GM23248 (cell line): Measurements from ENCODE around the gene TBC1D21. TPM values are rescaled to one million over a fixed set of nuclear protein-coding genes. Genes with fewer than 3 reads are reported as not detected.

ENCODE experiments used
- DNase-seq: peaks from one replicate; pipeline ENCODE4 v3.0.0-alpha.2; 2015
- H2AFZ ChIP-seq: fragments of 200-600 bp; sonication (generic); 2 replicates; pipeline ENCODE4 v1.6.1; 2016; ENCODE audit warnings: antibody characterized with exemption
- H3F3A ChIP-seq: fragments of 200-600 bp; sonication (generic); 2 replicates; pipeline ENCODE4 v1.6.1; 2016; ENCODE audit warnings: mild to moderate bottlenecking, antibody characterized with exemption, mixed run types; ENCODE audit not compliant: insufficient read depth
- H3K27ac ChIP-seq: fragments of 200-600 bp; sonication (generic); 2 replicates; pipeline ENCODE4 v1.5.1; 2016; ENCODE audit warnings: mild to moderate bottlenecking
- H3K27me3 ChIP-seq: fragments of 200-600 bp; sonication (generic); replicated peaks from 2 replicates; pipeline ENCODE4 v1.6.1; 2016; ENCODE audit warnings: mild to moderate bottlenecking; ENCODE audit not compliant: insufficient read depth
- H3K36me3 ChIP-seq: fragments of 200-600 bp; sonication (generic); 2 replicates; pipeline ENCODE4 v1.6.1; 2016; ENCODE audit warnings: low read depth, mild to moderate bottlenecking
- H3K4me1 ChIP-seq: fragments of 200-600 bp; sonication (generic); 2 replicates; pipeline ENCODE4 v1.6.1; 2016; ENCODE audit warnings: mild to moderate bottlenecking; ENCODE audit not compliant: insufficient read depth
- H3K4me2 ChIP-seq: fragments of 200-600 bp; sonication (generic); one replicate; pipeline ENCODE4 v1.6.1; 2016; ENCODE audit warnings: mild to moderate bottlenecking; ENCODE audit not compliant: unreplicated experiment
- H3K4me3 ChIP-seq: fragments of 200-600 bp; sonication (generic); 2 replicates; pipeline ENCODE4 v1.5.1; 2016; ENCODE audit warnings: mild to moderate bottlenecking
- H3K79me2 ChIP-seq: fragments of 200-600 bp; sonication (generic); 2 replicates; pipeline ENCODE4 v1.6.1; 2016; ENCODE audit warnings: mild to moderate bottlenecking; ENCODE audit not compliant: insufficient read depth
- H3K9ac ChIP-seq: fragments of 200-600 bp; sonication (generic); 2 replicates; pipeline ENCODE4 v1.6.1; 2016; ENCODE audit warnings: mild to moderate bottlenecking
- H3K9me2 ChIP-seq: fragments of 200-600 bp; sonication (generic); 2 replicates; pipeline ENCODE4 v1.6.1; 2016; ENCODE audit warnings: mixed run types, mild to moderate bottlenecking, moderate library complexity; ENCODE audit not compliant: insufficient read depth
- H3K9me3 ChIP-seq: fragments of 200-600 bp; sonication (generic); one replicate; pipeline ENCODE4 v1.6.1; 2017; ENCODE audit warnings: low read depth
- H4K20me1 ChIP-seq: fragments of 200-600 bp; sonication (generic); 2 replicates; pipeline ENCODE4 v1.6.0; 2016; ENCODE audit not compliant: insufficient read depth
- EZH2 ChIP-seq: fragments of 200-600 bp; sonication (generic); IDR thresholded peaks from 2 replicates; pipeline ENCODE4 v1.6.1; 2018; ENCODE audit warnings: antibody characterized with exemption, mild to moderate bottlenecking; ENCODE audit not compliant: insufficient read depth, poor library complexity, severe bottlenecking
- EZH2phosphoT487 ChIP-seq: fragments of 200-600 bp; sonication (generic); IDR thresholded peaks from 2 replicates; pipeline ENCODE4 v1.6.1; 2018; ENCODE audit warnings: antibody characterized with exemption, moderate library complexity, mild to moderate bottlenecking, low read depth; ENCODE audit not compliant: insufficient read depth
- WGBS, 2 experiments: methylation state at CpG; one replicate each; pipeline ENCODE4 v1.1.6; 2015 to 2017; ENCODE audit warnings: low lambda C conversion rate in 2 of 2, low coverage in 1 of 2; ENCODE audit errors: missing lambda C conversion rate in 2 of 2; 5-methylcytosine and 5-hydroxymethylcytosine counted together
- in situ Hi-C: fragments of 300-500 bp; cut with MboI; formaldehyde crosslinking; loops from 2 replicates; pipeline ENCODE4 v1.15.0; 2020
- polyA plus RNA-seq: library from polyadenylated mRNA; unstranded; fragments of >200 nt; fragmentation: Nextera tagmentation; extraction: Ambion mirVana; gene quantifications from 2 replicates; pipeline ENCODE4 v1.2.1, GENCODE V29; 2016
- total RNA-seq: library from RNA; depleted of rRNA; stranded (reverse); fragments of >200 nt; shearing (Covaris generic); gene quantifications from 2 replicates; pipeline ENCODE4 v1.2.3, GENCODE V29; 2014

TBC1D21 gene
- total and polyA plus RNA-seq, 2 experiments from 2014 or later: not detected

GRCh38 chr15:73932381-73933191 is 59.2 kb downstream of the TBC1D21 start:
- Histone ChIP-seq H3K9ac (peak overlapping the region; percentile 33; the same call in 1 of the 2 replicates), H3K9me2 (no peaks in the 10 kb centered on the region), H3K79me2 (peaks cover 99% of the 10 kb centered on the region), H3K27me3 (no peaks in the 10 kb centered on the region), H3K36me3 (peaks cover 17% of the 10 kb centered on the region; the same call in 1 of the 2 replicates), H3K4me3 (no peak overlapping the region), H3K27ac (peak overlapping the region; percentile 94), H3K4me2 (peak overlapping the region; percentile 98), H4K20me1 (no peaks in the 10 kb centered on the region), H2AFZ (no peak overlapping the region), H3K4me1 (peaks cover 65% of the 10 kb centered on the region), H3F3A (peaks cover 50% of the 10 kb centered on the region), H3K9me3 (no peaks in the 10 kb centered on the region)
- 56 to 57% methylated on average over 6 of the region's 6 CpGs for WGBS, 2 experiments
- in situ Hi-C loops: no loop called here
- TF ChIP-seq EZH2phosphoT487: no peak
- no peak for TF ChIP-seq EZH2
- DNase-seq: peak; percentile 53

DNA sequence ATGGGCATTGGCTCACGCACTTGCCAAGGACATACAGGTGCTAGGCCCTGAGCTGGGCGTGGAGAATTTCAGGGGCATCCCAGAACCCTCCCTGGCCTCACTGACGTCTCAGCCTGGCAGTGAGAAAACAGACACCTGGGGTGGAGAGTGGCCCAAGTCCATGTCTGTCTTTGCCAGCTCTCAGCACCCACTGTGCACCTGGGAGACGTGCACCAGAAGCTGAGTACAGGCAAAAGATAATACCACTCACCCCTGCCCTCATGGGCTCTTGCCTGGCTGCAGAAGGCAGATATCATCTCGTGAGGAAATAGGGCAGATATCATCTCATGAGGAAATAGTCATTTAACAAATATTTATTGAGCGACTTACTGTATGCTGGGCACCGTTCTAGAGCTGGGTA is 60.9 kb downstream of the TBC1D21 start:
- no peak overlapping the region for H3K4me2 ChIP-seq
- H3F3A ChIP-seq: peaks cover 49% of the 10 kb centered on the region
- peaks cover 17% of the 10 kb centered on the region; the same call in 1 of the 2 replicates for H3K36me3 ChIP-seq
- no peaks in the 10 kb centered on the region for H3K9me2 ChIP-seq
- 88 to 93% methylated on average over 7 of the region's 7 CpGs for WGBS, 2 experiments
- H2AFZ ChIP-seq: no peak overlapping the region
- DNase-seq: no peak
- H3K9me3 ChIP-seq: no peaks in the 10 kb centered on the region
- H3K4me3 ChIP-seq: no peak overlapping the region
- H3K27me3 ChIP-seq: no peaks in the 10 kb centered on the region
- no peak overlapping the region for H3K27ac ChIP-seq
- no peaks in the 10 kb centered on the region for H4K20me1 ChIP-seq
- H3K9ac ChIP-seq: no peak overlapping the region
- TF ChIP-seq EZH2 (no peak), EZH2phosphoT487 (no peak)
- in situ Hi-C loops: no loop called here
- peaks cover 99% of the 10 kb centered on the region for H3K79me2 ChIP-seq
- H3K4me1 ChIP-seq: peaks cover 67% of the 10 kb centered on the region

- Histone ChIP-seq H3K9me2 (no peaks in the 10 kb centered on the region), H2AFZ (no peak overlapping the region), H3F3A (peaks cover 53% of the 10 kb centered on the region), H3K4me1 (peaks cover 69% of the 10 kb centered on the region), H3K79me2 (peaks cover 100% of the 10 kb centered on the region), H3K27me3 (no peaks in the 10 kb centered on the region), H4K20me1 (no peaks in the 10 kb centered on the region), H3K9ac (no peak overlapping the region), H3K4me2 (no peak overlapping the region), H3K4me3 (no peak overlapping the region), H3K36me3 (peaks cover 17% of the 10 kb centered on the region; the same call in 1 of the 2 replicates), H3K9me3 (no peaks in the 10 kb centered on the region), H3K27ac (0 out of 2 replicates have a peak overlapping the region, but pooled peaks have one; percentile 23)
- TF ChIP-seq EZH2phosphoT487 (no peak), EZH2 (no peak)
- 92 to 100% methylated on average over 2 to 4 of the region's 4 CpGs for WGBS, 2 experiments
- DNase-seq: peak; percentile 49
- in situ Hi-C loops: no loop called here
These were observed 62.2 kb downstream of the TBC1D21 start for GRCh38 chr15:73935547-73935946.

- peaks cover 17% of the 10 kb centered on the region; the same call in 1 of the 2 replicates for H3K36me3 ChIP-seq
- 81% methylated on average over 5 of the region's 5 CpGs for WGBS, 2 experiments
- no peaks in the 10 kb centered on the region for H3K27me3 ChIP-seq
- TF ChIP-seq EZH2phosphoT487: no peak
- no peak for TF ChIP-seq EZH2
- H3K9me3 ChIP-seq: no peaks in the 10 kb centered on the region
- in situ Hi-C loops: no loop called here
- no peak overlapping the region for H3K9ac ChIP-seq
- no peak overlapping the region for H3K27ac ChIP-seq
- DNase-seq: no peak
- no peak overlapping the region for H3K4me2 ChIP-seq
- peaks cover 56% of the 10 kb centered on the region for H3F3A ChIP-seq
- H4K20me1 ChIP-seq: no peaks in the 10 kb centered on the region
- peaks cover 94% of the 10 kb centered on the region for H3K79me2 ChIP-seq
- H3K4me3 ChIP-seq: no peak overlapping the region
- no peak overlapping the region for H2AFZ ChIP-seq
- H3K9me2 ChIP-seq: no peaks in the 10 kb centered on the region
- H3K4me1 ChIP-seq: peaks cover 67% of the 10 kb centered on the region
These were observed 62.8 kb downstream of the TBC1D21 start for GRCh38 chr15:73936181-73936580.
